ENCODE measurements around the gene ZNF205.

Gene ZNF205

DNA sequence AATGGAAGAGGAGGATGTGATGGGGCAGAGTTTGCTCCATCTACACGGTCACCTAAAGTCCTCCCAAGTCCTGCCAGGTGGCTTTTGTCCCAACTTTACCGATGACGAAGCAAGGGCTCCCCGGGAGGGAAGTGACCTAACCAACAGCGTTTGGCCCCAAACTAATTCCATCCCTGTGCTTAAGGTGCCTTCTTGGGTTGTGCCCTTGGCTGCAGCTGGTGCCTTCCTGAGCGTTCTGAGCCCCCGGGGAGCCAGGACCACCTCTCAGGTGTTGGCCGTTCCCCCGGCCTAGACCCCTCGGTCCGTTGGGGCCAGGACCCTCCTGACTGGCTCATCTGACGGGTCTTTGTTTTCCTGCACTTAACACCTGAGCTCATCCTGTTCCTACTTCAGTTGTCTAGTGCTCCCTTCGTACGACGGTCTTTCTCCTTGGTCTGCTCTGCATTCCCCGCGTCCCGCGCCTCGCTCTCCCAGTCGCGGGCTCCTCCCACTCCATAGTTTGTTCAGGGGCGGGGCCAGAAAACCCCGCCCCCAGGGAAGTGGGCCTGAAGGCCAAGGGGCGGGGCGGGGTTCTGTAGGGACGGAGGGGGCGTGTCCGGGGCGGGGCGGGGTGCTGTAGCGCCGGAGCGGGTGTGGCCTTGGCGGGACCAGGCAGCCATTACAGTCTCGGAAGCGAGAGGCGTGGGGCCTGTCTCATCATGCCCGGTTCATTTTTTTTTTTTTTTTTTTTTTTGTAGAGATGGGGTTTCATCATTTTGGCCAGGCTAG is 12.5 kb upstream of the ZNF205 start:
- peak; percentile 97 for DNase-seq (ENCODE audit: low spot score)
- no peak for TF ChIP-seq CTCF (IDR thresholded peaks at IDR 0.05; ENCODE audit: extremely low read depth, missing control alignments)

GRCh38 chr16:3101018-3101840 is 11.2 kb upstream of the ZNF205 start:
- TF ChIP-seq CTCF (IDR thresholded peaks at IDR 0.05; ENCODE audit: extremely low read depth, missing control alignments) = peak; percentile 74
- DNase-seq (ENCODE audit: low spot score) = peak; percentile 70

DNA sequence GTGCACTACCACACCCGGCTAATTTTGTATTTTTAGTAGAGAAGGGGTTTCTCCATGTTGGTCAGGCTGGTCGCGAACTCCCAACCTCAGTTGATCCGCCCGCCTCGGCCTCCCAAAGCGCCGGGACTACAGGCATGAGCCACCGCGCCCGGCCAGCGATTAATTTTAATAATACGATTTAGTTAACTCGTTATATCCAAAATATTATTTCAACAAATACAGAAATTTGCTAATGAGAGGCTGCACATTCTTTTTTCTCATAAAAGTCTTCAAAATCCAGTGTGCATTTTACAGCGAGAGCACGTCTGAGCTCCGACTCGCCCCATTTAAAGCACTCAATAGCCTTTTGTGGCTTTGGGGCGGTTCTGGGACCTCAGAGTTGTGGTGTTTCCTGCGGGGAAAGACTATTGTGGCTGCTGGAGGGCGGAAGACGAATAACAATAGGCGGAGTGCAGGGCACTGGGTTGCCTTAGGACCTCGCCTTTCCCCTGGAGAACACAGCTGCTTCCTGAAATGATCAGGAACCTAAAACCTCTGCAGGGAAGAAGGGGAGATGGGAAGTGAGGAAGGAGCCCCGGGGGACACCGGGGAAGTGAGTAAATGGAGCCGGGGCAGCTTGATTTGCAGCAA is 10.4 kb upstream of the ZNF205 start:
- peak; percentile 16 for DNase-seq (ENCODE audit: low spot score)
- no peak for TF ChIP-seq CTCF (IDR thresholded peaks at IDR 0.05; ENCODE audit: extremely low read depth, missing control alignments)

DNA sequence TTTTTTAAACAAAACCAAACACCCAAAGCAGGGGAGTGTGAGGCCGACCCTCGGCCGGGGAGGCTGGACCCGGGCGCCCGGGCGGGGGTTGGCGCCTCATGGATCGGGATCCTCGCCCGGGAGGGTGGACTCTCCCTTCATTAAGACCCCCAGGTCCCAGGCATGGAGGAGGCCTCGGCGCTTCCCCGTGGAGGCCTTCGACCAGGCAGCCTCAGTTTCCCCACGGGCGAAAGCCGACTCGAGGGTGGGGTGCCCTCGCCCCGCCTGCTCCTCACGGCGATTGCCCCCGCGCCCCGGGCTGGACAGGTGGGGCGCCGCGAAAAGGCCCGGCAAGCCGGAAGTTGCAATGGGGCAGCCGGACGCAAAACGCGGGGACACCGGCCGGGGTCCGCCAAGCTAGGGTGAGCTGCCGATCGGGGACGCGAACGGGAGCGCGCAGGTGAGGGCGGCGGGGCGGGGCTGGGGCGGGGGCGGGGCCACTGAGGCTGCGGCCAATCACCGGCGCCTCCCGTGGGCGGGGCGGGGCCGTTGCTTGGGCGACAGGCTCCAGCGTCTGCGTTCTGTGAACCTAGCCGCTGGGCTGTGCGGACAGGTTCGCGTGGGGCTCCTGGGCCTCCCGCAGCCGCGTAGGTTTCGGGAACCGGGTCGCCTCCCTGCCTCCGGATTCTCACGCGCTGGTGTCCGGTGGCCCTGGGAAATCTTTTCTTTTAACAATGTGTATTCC is 6.0 kb upstream of the ZNF205 start:
- TF ChIP-seq CTCF (IDR thresholded peaks at IDR 0.05; ENCODE audit: extremely low read depth, missing control alignments) = no peak
- peak; percentile 99 for DNase-seq (ENCODE audit: low spot score)

DNA sequence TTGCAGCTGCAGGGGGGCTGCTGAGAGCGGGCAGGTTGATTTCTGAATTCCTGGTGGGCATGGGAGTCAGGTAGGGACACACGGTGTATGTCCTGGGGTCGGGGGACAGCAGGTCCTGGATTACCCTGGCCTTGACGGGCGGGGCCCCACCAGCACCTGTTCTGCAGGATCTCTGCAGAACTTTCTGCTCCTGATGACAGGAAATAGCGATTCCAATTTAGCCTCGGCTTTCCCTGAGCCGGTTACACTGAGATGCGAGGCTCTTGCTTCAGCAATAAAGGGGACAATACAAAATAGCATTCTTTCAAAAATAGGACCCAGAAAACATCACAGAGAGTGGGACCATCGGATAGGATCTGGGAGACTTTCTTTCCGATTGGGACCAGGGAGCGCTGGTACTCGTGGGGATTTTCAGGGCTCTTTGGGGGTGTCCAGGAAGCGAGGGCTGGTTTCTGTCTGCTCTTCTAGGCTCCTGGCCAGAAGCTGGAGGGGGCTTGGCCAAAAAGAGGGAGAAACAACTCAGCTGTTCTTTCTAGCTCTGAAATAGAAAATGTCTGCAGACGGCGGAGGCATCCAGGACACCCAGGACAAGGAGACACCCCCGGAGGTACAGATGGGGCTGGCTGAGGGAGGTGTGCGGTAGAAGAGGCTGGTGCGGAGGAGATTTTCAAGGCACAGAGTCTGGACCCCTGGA is 642 bp downstream of the ZNF205 start:
- TF ChIP-seq CTCF (IDR thresholded peaks at IDR 0.05; ENCODE audit: extremely low read depth, missing control alignments) = no peak
- DNase-seq (ENCODE audit: low spot score) = no peak

- DNase-seq (ENCODE audit: low spot score) = no peak
- TF ChIP-seq CTCF (IDR thresholded peaks at IDR 0.05; ENCODE audit: extremely low read depth, missing control alignments) = no peak
Measured at GRCh38 chr16:3113765-3114479, 1.5 kb downstream of the ZNF205 start.

Measured in GM20000 (cell line).